ENCODE data around the gene DNM3.

DNM3 gene

GRCh38 chr1:172384656-172385055, 543.4 kb downstream of the DNM3 start:
- Mint-ChIP-seq H3K9me3 (no peaks in the 10 kb centered on the region), H3K4me3 (no peak overlapping the region), H3K27me3 (ENCODE audit: low read depth) (no peaks in the 10 kb centered on the region), H3K36me3 (ENCODE audit: low read depth) (peaks cover 4% of the 10 kb centered on the region), H3K27ac (peak overlapping the region; percentile 98 to 100 (median 99)), H3K4me1 (peaks cover 76% of the 10 kb centered on the region)
- TF ChIP-seq CTCF (IDR thresholded peaks at IDR 0.05; ENCODE audit: unreplicated experiment in 3 of 3), result no peak

- Mint-ChIP-seq H3K27me3 (ENCODE audit: low read depth) (no peaks in the 10 kb centered on the region), H3K4me1 (peaks cover 79% of the 10 kb centered on the region), H3K27ac (peak overlapping the region; percentile 98 to 100 (median 99)), H3K4me3 (no peak overlapping the region), H3K36me3 (ENCODE audit: low read depth) (peaks cover 4% of the 10 kb centered on the region), H3K9me3 (no peaks in the 10 kb centered on the region)
- no peak for TF ChIP-seq CTCF (IDR thresholded peaks at IDR 0.05; ENCODE audit: unreplicated experiment in 3 of 3)
Measured at GRCh38 chr1:172386046-172386445, 544.7 kb downstream of the DNM3 start.

GRCh38 chr1:172388490-172388889, 547.2 kb downstream of the DNM3 start:
- H3K4me1 Mint-ChIP-seq, result peaks cover 78% of the 10 kb centered on the region
- H3K36me3 Mint-ChIP-seq (ENCODE audit: low read depth), result peaks cover 6% of the 10 kb centered on the region
- no peaks in the 10 kb centered on the region for H3K9me3 Mint-ChIP-seq
- no peak for TF ChIP-seq CTCF (IDR thresholded peaks at IDR 0.05; ENCODE audit: unreplicated experiment in 3 of 3)
- H3K4me3 Mint-ChIP-seq, result no peak overlapping the region
- peak overlapping the region; percentile 98 to 99 (median 99) for H3K27ac Mint-ChIP-seq
- H3K27me3 Mint-ChIP-seq (ENCODE audit: low read depth), result no peaks in the 10 kb centered on the region

GRCh38 chr1:172390301-172390682, 549.0 kb downstream of the DNM3 start:
- Mint-ChIP-seq H3K27ac (peak overlapping the region; percentile 98 to 99 (median 99)), H3K9me3 (no peaks in the 10 kb centered on the region), H3K4me3 (peak overlapping the region in 2 of 3 experiments; percentile 36 to 38), H3K36me3 (ENCODE audit: low read depth) (peaks cover 12% of the 10 kb centered on the region), H3K4me1 (peaks cover 77% of the 10 kb centered on the region), H3K27me3 (ENCODE audit: low read depth) (no peaks in the 10 kb centered on the region)
- no peak for TF ChIP-seq CTCF (IDR thresholded peaks at IDR 0.05; ENCODE audit: unreplicated experiment in 3 of 3)

GRCh38 chr1:172390683-172391551, 549.6 kb downstream of the DNM3 start:
- H3K4me3 Mint-ChIP-seq, result peak overlapping the region; percentile 36 to 67 (median 38)
- no peak for TF ChIP-seq CTCF (IDR thresholded peaks at IDR 0.05; ENCODE audit: unreplicated experiment in 3 of 3)
- H3K4me1 Mint-ChIP-seq, result peaks cover 74% of the 10 kb centered on the region
- no peaks in the 10 kb centered on the region for H3K27me3 Mint-ChIP-seq (ENCODE audit: low read depth)
- H3K9me3 Mint-ChIP-seq, result no peaks in the 10 kb centered on the region
- H3K36me3 Mint-ChIP-seq (ENCODE audit: low read depth), result peaks cover 12% of the 10 kb centered on the region
- peak overlapping the region; percentile 98 to 99 (median 99) for H3K27ac Mint-ChIP-seq

- Mint-ChIP-seq H3K27me3 (ENCODE audit: low read depth) (no peaks in the 10 kb centered on the region), H3K27ac (peak overlapping the region; percentile 98 to 99 (median 99)), H3K36me3 (ENCODE audit: low read depth) (peaks cover 8% of the 10 kb centered on the region), H3K9me3 (no peaks in the 10 kb centered on the region), H3K4me3 (no peak overlapping the region), H3K4me1 (peaks cover 69% of the 10 kb centered on the region)
- TF ChIP-seq CTCF (IDR thresholded peaks at IDR 0.05; ENCODE audit: unreplicated experiment in 3 of 3), result no peak
Measured at GRCh38 chr1:172391976-172392375, 550.7 kb downstream of the DNM3 start.
